ENCODE measurements around the gene APOBEC4. TPM values are rescaled to one million over a fixed set of nuclear protein-coding genes. Genes with fewer than 3 reads are reported as not detected.

Gene APOBEC4
- polyA plus RNA-seq, 1 experiment = not detected

GRCh38 chr1:183612407-183612806 is 40.7 kb downstream of the APOBEC4 start:
- ChIA-PET POLR2A (no interaction called here), CTCF (no interaction called here)
- no peak for TF ChIP-seq CTCF (IDR thresholded peaks at IDR 0.05; ENCODE audit: low read depth, low read length)
- Histone ChIP-seq H3K27me3 (ENCODE audit: control insufficient read depth, insufficient read depth, low read length) (no peaks in the 10 kb centered on the region), H3K4me3 (ENCODE audit: low read depth, low read length) (no peak overlapping the region), H3K27ac (ENCODE audit: low read depth, low read length) (no peak overlapping the region), H3K9me3 (ENCODE audit: control insufficient read depth, insufficient read depth, low read length) (no peaks in the 10 kb centered on the region)
- no peak for DNase-seq (ENCODE audit: low read depth, low spot score)

- Histone ChIP-seq H3K27me3 (ENCODE audit: control insufficient read depth, insufficient read depth, low read length) (no peaks in the 10 kb centered on the region), H3K9me3 (ENCODE audit: control insufficient read depth, insufficient read depth, low read length) (no peaks in the 10 kb centered on the region), H3K4me3 (ENCODE audit: low read depth, low read length) (no peak overlapping the region), H3K27ac (ENCODE audit: low read depth, low read length) (no peak overlapping the region)
- DNase-seq (ENCODE audit: low read depth, low spot score) = no peak
- no peak for TF ChIP-seq CTCF (IDR thresholded peaks at IDR 0.05; ENCODE audit: low read depth, low read length)
- ChIA-PET CTCF (no interaction called here), POLR2A (no interaction called here)
These were observed 42.1 kb downstream of the APOBEC4 start for GRCh38 chr1:183611021-183611420.

- Histone ChIP-seq H3K4me3 (ENCODE audit: low read depth, low read length) (no peak overlapping the region), H3K9me3 (ENCODE audit: control insufficient read depth, insufficient read depth, low read length) (no peaks in the 10 kb centered on the region), H3K27me3 (ENCODE audit: control insufficient read depth, insufficient read depth, low read length) (no peaks in the 10 kb centered on the region), H3K27ac (ENCODE audit: low read depth, low read length) (no peak overlapping the region)
- DNase-seq (ENCODE audit: low read depth, low spot score) = no peak
- POLR2A ChIA-PET = interaction anchor here (0.9 to 1.2 kb wide), 2 partner anchors 13 to 22 kb away, joined by 3 to 6 read pairs; no protein-coding TSS in a partner anchor
- CTCF ChIA-PET = interaction anchor here (0.5 to 1.8 kb wide), 16 partner anchors 10 to 1325 kb away, joined by 3 to 12 read pairs (median 4); no protein-coding TSS in a partner anchor
- TF ChIP-seq CTCF (IDR thresholded peaks at IDR 0.05; ENCODE audit: low read depth, low read length) = no peak
These were observed 43.2 kb downstream of the APOBEC4 start for GRCh38 chr1:183609759-183610452.

GRCh38 chr1:183609313-183609712 is 43.8 kb downstream of the APOBEC4 start:
- H3K27me3 ChIP-seq (ENCODE audit: control insufficient read depth, insufficient read depth, low read length) = no peaks in the 10 kb centered on the region
- no peak overlapping the region for H3K4me3 ChIP-seq (ENCODE audit: low read depth, low read length)
- H3K9me3 ChIP-seq (ENCODE audit: control insufficient read depth, insufficient read depth, low read length) = no peaks in the 10 kb centered on the region
- ChIA-PET CTCF (interaction anchor here (0.5 to 1.8 kb wide), 16 partner anchors 9 to 1326 kb away, joined by 3 to 12 read pairs (median 4); no protein-coding TSS in a partner anchor), POLR2A (interaction anchor here (0.9 to 1.2 kb wide), 2 partner anchors 14 to 23 kb away, joined by 3 to 6 read pairs; no protein-coding TSS in a partner anchor)
- DNase-seq (ENCODE audit: low read depth, low spot score) = no peak
- TF ChIP-seq CTCF (IDR thresholded peaks at IDR 0.05; ENCODE audit: low read depth, low read length) = peak; percentile 66
- peak overlapping the region; percentile 83 for H3K27ac ChIP-seq (ENCODE audit: low read depth, low read length)

- Histone ChIP-seq H3K27me3 (ENCODE audit: control insufficient read depth, insufficient read depth, low read length) (no peaks in the 10 kb centered on the region), H3K27ac (ENCODE audit: low read depth, low read length) (peak overlapping the region; percentile 67), H3K4me3 (ENCODE audit: low read depth, low read length) (no peak overlapping the region), H3K9me3 (ENCODE audit: control insufficient read depth, insufficient read depth, low read length) (no peaks in the 10 kb centered on the region)
- TF ChIP-seq CTCF (IDR thresholded peaks at IDR 0.05; ENCODE audit: low read depth, low read length) = no peak
- no peak for DNase-seq (ENCODE audit: low read depth, low spot score)
- ChIA-PET POLR2A (interaction anchor here (0.6 kb wide), 1 partner anchor 135 kb away, joined by 3 read pairs; the partner anchor contains the start of gene SMG7), CTCF (interaction anchor here (0.5 to 0.6 kb wide), 2 partner anchors 27 to 447 kb away, joined by 3 to 5 read pairs; no protein-coding TSS in a partner anchor)
These were observed 45.7 kb downstream of the APOBEC4 start for GRCh38 chr1:183607322-183607980.
